ENCODE measurements around the gene ROS1.
"Not testable (repeated sequence)": the region's sequence is repeated elsewhere in the genome, so short reads cannot be mapped to it uniquely, and the experiment has no call there.

DNA sequence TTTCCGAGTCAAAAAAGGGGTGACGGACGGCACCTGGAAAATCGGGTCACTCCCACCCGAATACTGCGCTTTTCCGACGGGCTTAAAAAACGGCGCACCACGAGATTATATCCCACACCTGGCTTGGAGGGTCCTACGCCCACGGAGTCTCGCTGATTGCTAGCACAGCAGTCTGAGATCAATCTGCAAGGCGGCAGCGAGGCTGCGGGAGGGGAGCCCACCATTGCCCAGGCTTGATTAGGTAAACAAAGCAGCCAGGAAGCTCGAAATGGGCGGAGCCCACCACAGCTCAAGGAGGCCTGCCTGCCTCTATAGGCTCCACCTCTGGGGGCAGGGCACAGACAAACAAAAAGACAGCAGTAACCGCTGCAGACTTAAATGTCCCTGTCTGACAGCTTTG is 180.8 kb downstream of the ROS1 start:
- TF ChIP-seq POLR2A (IDR thresholded peaks at IDR 0.05; ENCODE audit: low read depth, low read length); TAF1 (IDR thresholded peaks at IDR 0.05; ENCODE audit: borderline replicate concordance, low read depth, low read length): not testable (repeated sequence)

Data from GM12892 (cell line).